Esophagus squamous epithelium (tissue), 4 donors: ENCODE results near the gene GNG2.

Source experiments
- POLR2A ChIP-seq, 4 donors: fragments of 450-650 bp; IDR thresholded peaks; one replicate each; pipeline ENCODE4 v1.6.1; 2017; ENCODE audit warnings: antibody characterized with exemption in 4 of 4, mild to moderate bottlenecking in 4 of 4, moderate library complexity in 3 of 4
- TF ChIP-seq, protein P1 (sequence below), 6 experiments: fragments of 450-650 bp in 4 of 6; fragments of 200-600 bp in 2 of 6; sonication (generic) in 2 of 6; IDR thresholded peaks; one replicate each; pipeline ENCODE4 v1.5.1; 2016 to 2019; ENCODE audit warnings: antibody characterized with exemption in 6 of 6, mild to moderate bottlenecking in 4 of 6, moderate library complexity in 4 of 6

DNA sequence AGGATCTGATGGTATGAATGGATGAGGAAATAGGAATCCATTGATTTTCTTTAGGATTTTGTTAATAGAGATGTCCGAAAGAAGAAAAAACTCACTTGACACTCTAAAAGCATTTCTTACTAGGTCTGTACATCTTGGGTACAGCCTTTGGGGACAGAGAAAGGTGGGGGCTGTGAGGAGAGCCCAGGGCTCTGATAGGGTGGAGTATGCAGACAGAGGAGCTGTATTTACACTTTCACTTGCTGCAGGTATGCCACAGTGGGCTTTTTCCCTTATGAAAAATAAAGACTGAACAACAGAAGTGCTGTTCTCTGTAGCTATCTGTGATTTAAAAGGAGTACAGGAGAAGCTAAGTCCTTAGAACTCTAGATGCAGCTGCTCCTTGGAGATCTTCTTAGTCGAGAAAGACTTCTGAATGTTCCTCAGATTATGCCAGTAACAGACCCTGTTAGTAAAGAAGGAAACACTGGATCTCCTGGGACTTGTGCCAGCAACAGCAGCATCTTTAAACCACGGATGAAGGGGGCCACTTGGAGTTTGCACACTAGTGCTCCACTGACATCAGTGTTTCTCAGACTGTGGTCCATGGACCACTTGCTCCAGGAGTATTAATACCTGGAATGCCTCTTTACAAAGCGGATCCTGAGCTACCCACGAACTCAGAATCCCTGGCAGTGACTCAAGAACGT, 109.6 kb downstream of the GNG2 start:
- TF ChIP-seq, protein P1, sequence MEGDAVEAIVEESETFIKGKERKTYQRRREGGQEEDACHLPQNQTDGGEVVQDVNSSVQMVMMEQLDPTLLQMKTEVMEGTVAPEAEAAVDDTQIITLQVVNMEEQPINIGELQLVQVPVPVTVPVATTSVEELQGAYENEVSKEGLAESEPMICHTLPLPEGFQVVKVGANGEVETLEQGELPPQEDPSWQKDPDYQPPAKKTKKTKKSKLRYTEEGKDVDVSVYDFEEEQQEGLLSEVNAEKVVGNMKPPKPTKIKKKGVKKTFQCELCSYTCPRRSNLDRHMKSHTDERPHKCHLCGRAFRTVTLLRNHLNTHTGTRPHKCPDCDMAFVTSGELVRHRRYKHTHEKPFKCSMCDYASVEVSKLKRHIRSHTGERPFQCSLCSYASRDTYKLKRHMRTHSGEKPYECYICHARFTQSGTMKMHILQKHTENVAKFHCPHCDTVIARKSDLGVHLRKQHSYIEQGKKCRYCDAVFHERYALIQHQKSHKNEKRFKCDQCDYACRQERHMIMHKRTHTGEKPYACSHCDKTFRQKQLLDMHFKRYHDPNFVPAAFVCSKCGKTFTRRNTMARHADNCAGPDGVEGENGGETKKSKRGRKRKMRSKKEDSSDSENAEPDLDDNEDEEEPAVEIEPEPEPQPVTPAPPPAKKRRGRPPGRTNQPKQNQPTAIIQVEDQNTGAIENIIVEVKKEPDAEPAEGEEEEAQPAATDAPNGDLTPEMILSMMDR (IDR thresholded peaks at IDR 0.05), result no peak
- no peak for TF ChIP-seq POLR2A (IDR thresholded peaks at IDR 0.05)
